GM15510 (cell line): ENCODE data around the gene ALDH2.

Experiments used
- POLR2A ChIP-seq: IDR thresholded peaks from 3 replicates; pipeline ENCODE4 v1.6.1; 2011; ENCODE audit warnings: borderline replicate concordance; ENCODE audit not compliant: insufficient read length; ENCODE audit errors: extremely low read depth

Gene ALDH2

DNA sequence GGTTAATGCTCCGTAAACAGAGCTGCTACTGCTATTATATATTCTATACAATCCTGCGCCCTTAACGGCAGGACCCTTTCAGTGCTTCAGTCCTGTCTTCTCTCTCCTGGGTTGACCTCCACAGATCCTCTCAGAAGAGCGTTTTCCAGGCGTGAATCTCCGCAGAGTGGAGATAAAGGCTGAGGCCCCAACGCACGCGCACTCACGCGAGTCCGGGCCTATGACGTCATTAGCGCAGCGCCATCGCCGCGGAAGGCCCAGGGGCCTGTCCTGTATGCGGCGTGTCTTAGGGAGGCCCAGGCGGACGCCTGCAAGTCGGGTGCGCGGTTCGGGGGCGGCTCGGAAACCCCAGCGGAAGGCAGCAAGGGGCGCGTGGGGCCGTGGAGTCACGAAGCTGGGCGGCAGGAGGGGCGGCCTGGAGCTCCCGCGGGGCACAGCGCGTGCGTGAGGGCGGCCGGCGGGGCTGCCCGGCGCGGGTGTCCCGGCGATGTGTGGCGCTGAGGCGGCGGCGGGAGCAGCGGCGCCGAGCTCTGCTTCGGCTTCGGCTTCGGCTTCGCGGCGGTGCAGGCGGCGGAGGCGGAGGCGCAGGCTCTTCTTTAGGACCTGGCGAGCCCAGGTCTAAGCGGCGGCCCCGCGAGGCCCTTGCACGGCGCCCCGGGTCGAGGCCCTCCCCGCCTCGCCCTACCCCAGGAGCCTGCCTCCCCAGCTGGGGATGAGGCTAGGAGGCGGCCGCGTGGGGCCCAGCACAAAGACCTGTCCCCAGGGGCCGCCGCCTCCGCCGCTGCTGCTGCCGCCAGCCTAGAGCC lies 75.2 kb downstream of the ALDH2 start, which contains the start of gene MAPKAPK5:
MAPKAPK5 (plus strand) TSS at position 479 of the 806 bp plus-strand sequence. CDS start 506 bp downstream, outside the sequence.
- peak; percentile 84 for TF ChIP-seq POLR2A

DNA sequence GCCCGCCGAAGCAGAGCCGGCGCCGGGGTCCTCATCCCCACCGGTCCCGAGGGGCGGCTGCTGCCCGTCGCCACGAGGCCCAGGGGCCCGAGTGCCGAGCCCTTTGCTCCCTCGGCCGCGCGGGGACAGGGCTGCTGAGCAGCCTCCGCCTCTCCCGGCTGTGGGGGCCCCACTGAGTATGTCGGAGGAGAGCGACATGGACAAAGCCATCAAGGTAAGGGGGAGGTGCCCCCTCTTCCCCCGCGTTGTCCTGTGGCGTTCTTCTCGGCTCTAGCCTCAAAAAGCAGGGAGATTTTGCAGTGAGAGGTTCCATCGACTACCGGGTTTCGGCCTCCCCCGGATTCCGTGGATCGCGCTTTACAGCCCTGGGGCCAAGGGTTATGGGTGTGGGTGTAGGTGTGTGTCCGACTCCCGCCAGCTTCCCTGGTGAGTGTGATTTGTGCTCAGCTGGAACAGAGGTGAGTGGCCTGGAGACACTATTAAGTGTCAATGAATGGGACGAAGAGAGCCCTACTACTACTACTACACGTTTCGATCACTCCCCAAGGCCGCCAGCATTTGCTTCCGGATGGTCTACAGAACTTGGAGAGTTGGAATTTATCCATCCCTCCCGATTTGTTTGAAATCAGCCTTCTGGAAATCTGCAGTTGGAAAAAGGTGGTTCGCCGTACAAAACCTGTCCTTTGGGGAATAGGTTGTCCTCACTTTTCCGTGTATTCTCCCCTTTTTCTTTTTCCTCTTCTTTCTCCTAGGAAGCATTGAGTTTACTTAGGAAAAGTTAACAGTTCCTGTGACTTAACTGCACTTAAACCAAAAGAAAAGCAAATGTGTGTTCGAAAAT lies 76.0 kb downstream of the ALDH2 start:
- TF ChIP-seq POLR2A, result no peak

DNA sequence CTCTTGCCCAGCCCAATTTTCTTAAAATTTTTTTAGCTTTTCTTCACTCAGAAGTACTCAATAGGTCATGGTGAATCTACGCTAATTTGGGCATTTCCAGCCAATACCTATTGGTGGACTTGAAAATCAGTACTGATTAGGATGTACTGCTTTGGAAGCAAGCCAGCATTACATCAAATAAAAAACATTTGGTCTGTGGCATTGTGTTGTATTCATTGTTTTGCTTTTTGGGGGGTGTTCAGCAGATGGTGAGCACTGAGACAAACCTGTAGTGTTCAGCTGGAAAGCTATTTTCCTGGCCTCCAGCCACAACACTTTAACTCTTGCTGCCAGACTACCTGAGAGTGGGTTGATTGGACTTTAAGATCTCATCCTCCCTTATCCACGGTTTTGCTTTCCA lies 79.3 kb downstream of the ALDH2 start:
- TF ChIP-seq POLR2A, result no peak

DNA sequence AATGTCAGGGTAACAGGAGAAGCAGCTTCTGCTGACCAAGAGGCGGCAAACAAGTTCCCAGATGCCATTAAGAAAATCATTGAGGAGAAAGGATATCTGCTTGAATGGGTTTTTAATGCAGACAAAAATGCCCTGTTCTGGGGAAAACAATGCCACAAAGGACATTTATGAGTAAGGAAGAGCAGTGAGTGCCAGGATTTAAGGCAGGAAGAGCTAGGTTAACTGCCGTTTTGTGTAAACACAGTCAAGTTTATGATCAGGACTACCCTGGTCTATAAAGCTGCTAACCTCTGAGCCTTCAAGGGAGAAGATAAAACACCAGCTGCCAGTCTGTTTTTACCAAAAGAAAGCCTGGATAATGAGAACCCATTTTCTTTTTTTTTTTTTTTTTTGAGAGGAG lies 83.8 kb downstream of the ALDH2 start:
- no peak for TF ChIP-seq POLR2A

DNA sequence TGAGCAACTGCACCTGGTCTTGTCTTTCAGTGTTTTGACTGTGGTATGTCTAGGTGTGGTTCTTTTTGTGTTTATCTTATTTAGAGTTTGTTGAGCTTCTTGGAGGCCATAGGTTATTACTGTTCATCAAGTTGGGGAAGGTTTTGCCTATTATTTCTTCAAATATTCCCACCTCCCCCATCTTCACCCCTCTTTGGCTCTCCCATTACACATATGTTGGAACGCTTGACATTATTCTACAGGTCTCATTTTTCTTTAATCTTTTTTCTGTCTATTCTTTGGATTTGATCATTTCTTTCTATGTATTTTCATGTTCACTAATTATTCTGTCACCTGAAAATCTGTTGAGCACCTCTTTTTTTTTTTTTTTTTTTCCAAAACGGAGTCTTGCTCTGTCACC lies 91.5 kb downstream of the ALDH2 start:
- TF ChIP-seq POLR2A, result no peak

DNA sequence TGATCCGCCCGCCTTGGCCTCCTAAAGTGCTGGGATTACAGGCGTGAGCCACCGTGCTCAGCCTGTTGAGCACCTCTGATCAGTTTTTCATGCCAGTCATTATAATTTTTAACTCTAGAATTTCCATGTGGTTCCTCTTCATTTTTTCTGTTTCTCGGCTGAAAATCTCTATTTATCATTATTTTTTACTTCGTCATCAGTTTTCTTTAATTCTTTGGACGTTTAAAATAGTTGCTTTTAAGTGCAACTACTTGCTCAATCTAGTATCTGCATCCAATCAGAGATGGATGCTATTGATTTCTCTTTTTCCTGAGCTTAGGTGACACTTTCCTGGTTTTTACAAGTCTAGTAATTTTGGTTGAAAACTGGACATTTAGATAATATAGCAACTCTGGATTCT lies 92.0 kb downstream of the ALDH2 start:
- TF ChIP-seq POLR2A, result no peak

DNA sequence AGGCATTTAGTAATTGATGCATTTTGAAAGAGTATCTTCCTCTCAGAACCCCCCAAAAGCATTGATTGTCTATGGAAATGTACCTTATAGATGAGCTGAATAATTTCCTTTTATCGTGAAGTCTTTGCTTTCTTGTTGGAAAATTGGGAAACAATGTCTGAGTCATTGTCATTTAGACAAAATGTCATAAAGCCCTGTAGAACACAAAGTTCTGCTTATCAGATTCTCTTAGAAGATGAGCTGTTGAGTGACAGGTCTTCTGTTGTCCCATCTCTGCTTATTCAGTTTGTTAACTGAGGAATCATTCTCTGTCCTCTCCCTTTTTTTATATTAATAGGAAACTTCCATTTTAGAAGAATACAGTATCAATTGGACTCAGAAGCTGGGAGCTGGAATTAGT lies 98.2 kb downstream of the ALDH2 start:
- no peak for TF ChIP-seq POLR2A
